SK-N-MC (cell line): ENCODE results near the gene RGS19.

Experiments
- EZH2 ChIP-seq: fragments of 200-600 bp; sonication (generic); IDR thresholded peaks from one replicate; pipeline ENCODE4 v1.6.1; 2017; ENCODE audit warnings: antibody characterized with exemption
- FOXP2 ChIP-seq: optimal IDR thresholded peaks from 2 replicates; pipeline ENCODE3; 2011; ENCODE audit warnings: mild to moderate bottlenecking, moderate library complexity; ENCODE audit not compliant: insufficient read depth; ENCODE audit errors: extremely low read length, control extremely low read depth
- POLR2AphosphoS5 ChIP-seq: IDR thresholded peaks from 2 replicates; pipeline ENCODE4 v1.6.1; 2012; ENCODE audit warnings: mild to moderate bottlenecking, low read depth, low read length, borderline replicate concordance

GRCh38 chr20:64098471-64099013 is 19.2 kb upstream of the RGS19 start:
- TF ChIP-seq EZH2 (no peak), FOXP2 (no peak), POLR2AphosphoS5 (no peak)
